HG03280 (cell line): Measurements from ENCODE around the gene RAD51C.
"Not testable (repeated sequence)": the region's sequence is repeated elsewhere in the genome, so short reads cannot be mapped to it uniquely, and the experiment has no call there.

Experiments
- ATAC-seq: cut with Tn5 transposase; IDR thresholded peaks from one replicate; pipeline ENCODE4 v1.9.1; 2021; ENCODE audit warnings: mild to moderate bottlenecking, moderate library complexity; ENCODE audit not compliant: unreplicated experiment

RAD51C gene

DNA sequence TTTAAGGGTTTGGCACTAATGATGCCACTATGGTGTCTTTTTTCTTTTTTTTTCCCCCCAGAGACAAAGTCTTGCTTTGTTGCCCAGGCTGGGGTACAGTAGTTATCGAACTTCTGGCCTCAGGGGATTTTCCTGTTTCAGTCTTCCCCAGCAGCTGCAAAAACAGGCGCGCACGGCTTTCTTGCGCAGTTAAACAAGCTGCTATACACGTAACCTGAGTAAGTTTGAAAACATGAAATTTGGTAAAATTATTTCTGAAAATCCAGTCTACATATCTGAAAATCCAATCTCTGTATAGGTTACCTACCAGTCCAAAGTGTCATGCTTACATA is 12.4 kb upstream of the RAD51C start:
- no peak for ATAC-seq

DNA sequence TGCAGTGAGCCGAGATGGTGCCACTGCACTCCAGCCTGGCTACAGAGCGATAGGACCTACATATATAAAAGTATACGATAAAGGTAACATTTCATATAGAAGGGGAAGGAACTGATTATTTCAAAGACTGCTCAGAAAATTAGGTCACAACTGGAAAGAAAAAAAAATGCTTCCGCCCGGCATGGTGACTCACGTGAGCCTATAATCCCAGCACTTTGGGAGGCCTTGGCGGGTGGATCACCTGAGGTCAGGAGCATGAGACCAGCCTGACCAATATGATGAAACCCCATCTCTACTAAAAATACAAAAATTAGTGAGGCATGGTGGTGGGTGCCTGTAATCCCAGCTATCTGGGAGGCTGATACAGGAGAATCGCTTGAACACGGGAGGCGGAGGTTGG is 8.4 kb upstream of the RAD51C start:
- ATAC-seq = no peak

DNA sequence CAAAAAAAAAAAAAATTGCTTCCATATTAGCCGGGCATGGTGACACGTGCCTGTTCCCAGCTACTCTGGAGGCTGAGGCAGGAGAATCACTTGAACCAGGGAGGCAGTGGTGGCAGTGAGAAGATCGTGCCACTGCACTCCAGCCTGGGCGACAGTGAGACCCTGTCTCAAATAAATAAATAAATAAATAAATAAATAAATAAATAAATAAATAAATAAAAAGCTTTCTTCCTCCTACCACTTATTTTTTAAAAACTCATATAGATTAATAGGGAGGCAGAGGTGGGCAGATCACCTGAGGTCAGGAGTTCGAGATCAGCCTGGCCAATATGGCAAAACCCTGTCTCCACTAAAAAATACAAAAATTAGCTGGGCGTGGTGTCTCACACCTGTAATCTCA is 7.9 kb upstream of the RAD51C start:
- not testable (repeated sequence) for ATAC-seq

- no peak for ATAC-seq
These were observed 5.4 kb upstream of the RAD51C start for GRCh38 chr17:58686980-58687379.

DNA sequence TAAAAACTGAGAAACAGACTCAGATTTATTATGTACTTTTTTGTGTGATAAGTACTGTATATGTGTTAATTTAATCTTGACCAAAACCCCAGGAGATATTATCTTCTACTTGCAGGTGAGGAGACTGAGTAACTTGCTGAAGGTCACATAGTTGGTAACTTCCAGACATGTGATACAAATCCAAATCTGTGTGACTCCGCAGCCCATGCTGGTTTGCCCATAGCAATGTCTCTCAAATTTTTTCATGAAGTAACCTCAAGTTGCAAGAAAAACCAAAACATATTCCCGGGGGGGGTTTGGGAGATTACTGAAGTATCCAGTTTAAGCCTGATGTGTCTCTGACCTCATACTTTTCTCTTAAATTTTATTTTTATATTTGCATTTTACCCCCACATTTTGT is 3.9 kb upstream of the RAD51C start:
- no peak for ATAC-seq

DNA sequence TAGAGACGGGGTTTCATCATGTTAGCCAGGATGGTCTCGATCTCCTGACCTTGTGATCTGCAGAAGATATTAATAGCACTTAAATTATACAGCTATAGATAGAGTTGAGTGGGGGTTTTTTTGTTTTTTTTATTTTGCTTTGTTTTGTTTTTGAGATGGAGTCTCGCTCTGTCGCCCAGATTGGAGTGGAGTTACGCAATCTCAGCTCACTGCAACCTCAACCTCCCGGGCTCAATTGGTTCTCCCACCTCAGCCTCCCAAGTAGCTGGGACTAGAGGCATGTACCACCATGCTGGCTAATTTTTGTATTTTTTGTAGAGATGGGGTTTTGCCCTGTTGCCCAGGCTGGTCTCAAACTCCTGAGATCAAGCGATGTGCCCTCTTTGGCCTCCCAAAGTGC is 2.4 kb upstream of the RAD51C start:
- not testable (repeated sequence) for ATAC-seq

GRCh38 chr17:58691701-58692238 is 632 bp upstream of the RAD51C start, which contains the start of gene TEX14:
Gene TEX14 (minus strand): TSS chr17:58692045. CDS start chr17:58652001, 40,044 bp downstream.
- no peak for ATAC-seq

DNA sequence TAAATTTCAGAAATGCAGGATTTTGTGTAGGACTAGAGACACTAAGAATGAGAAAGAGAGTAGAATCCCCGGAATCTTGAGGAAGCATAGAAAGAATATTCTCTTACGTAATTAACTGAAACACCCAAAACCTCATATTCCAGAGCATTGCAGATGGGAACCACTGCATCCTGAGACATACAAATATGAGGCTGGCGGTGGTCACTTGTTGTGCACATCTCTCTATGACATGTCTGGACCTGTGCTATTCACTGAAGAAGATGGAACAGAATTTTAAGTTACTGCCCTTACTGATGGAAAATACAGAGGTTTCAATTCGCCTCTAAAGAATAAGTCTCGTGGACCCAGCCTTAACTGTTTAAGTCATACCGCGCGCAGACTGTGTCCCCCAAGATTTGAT is 806 bp downstream of the RAD51C start:
- no peak for ATAC-seq

- no peak for ATAC-seq
These were observed 1.3 kb downstream of the RAD51C start for GRCh38 chr17:58693751-58694150.

- no peak for ATAC-seq
These were observed 1.9 kb downstream of the RAD51C start for GRCh38 chr17:58694302-58694701.

DNA sequence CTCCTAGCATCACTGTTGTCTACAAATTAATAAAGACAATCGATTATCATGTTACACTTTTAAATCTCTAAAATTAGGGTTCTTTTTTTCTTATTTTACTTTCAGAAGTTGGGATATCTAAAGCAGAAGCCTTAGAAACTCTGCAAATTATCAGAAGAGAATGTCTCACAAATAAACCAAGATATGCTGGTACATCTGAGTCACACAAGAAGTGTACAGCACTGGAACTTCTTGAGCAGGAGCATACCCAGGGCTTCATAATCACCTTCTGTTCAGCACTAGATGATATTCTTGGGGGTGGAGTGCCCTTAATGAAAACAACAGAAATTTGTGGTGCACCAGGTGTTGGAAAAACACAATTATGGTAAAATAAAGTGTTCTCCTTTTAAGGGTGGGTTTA is 2.4 kb downstream of the RAD51C start:
- no peak for ATAC-seq

- no peak for ATAC-seq
These were observed 7.4 kb downstream of the RAD51C start for GRCh38 chr17:58699771-58700170.

GRCh38 chr17:58702045-58702476 is 9.7 kb downstream of the RAD51C start:
- ATAC-seq = no peak

DNA sequence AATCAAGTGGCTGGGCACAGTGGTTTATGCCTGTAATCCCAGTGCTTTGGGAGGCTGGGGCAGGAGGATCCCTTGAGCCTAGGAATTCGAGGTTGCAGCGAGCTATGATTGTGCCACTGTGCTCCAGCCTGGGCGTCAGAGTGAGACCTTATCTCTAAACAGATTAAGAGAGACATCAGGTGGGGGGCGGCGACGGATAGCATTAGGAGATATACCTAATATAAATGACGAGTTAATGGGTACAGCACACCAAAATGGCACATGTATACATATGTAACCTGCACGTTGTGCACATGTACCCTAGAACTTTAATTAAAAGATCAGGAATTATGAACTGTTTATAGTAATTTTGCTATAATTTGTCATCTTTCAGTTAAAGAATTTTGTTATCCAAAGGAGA is 10.3 kb downstream of the RAD51C start:
- ATAC-seq = no peak

DNA sequence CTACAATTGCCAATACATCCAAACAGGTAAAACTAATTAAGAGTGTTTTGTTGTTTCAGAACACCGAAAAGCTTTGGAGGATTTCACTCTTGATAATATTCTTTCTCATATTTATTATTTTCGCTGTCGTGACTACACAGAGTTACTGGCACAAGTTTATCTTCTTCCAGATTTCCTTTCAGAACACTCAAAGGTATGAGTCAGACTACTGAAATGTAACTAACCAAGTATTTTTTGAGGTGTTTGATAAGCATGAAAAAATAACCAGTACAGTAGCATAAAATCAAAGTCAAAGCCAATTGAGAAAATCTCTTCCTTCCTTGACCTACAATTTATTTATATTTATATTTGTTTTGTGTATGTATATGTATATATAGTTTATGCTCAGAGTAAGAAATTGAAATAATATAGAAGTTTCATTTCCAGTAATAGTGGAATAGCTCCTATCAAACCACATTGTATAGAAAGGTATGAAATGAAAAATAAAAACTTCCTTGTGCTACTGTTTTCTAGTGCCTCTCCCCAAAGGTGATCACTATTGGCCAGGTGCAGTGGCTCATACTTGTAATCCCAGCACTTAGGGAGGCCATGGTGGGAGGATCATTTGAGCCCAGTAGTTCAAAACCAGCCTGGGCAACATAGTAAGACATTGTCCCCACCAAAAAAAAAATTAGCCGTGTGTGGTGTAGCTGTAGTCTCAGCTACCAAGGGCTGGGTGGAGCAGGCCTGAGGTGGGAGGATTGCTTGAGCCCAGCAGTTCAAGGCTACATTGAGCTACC is 10.9 kb downstream of the RAD51C start:
- ATAC-seq = no peak

- ATAC-seq = no peak
These were observed 11.5 kb downstream of the RAD51C start for GRCh38 chr17:58703916-58704286.

GRCh38 chr17:58706351-58707140 is 14.1 kb downstream of the RAD51C start:
- no peak for ATAC-seq

DNA sequence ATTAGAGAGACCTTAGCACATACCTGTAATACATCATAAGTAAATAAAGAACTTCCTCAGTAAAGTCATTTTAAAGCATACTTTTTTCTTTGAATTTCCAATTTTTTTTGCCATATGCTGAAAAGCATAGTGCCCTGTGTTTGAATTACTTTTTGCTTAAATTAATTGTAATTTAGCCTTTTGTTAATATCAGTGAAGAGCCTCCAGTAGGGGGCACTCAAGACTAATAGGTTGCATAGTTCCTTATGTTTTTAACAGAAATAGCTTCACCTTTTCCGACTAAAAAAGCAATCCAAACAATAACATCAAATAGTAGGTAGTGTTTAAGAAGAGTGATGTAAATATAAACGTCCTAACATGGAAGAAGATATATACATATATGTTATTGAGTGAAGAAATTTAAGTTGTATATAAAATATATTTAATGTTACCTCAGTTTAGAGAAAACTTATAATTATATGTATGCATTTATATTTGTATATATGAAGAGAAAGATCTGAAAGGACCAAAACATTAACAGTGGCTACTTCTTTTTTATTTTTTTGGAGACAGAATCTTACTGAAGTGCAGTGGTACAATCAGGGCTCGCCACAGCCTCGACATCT is 18.6 kb downstream of the RAD51C start:
- no peak for ATAC-seq

- no peak for ATAC-seq
These were observed 29.9 kb downstream of the RAD51C start for GRCh38 chr17:58722274-58722673.

DNA sequence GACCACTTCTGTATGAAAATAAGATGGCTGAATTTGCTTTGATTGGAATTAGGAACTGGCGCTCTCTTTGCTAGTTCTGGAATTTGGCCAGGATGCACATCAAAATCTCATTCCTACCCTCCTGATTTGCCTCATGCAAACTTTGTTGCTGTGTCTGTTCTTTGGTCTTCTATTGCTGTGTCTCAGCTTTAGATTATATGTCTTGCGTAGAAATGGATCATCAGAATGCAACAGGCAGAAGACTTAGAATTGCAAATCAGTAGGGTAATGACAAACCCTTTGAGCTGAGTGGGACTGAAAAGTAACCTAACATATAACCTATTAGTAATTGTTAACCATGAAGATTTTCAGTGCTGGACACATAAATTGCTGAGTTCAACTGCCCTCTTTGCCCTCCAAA is 30.3 kb downstream of the RAD51C start:
- no peak for ATAC-seq

GRCh38 chr17:58728798-58729197 is 36.4 kb downstream of the RAD51C start:
- no peak for ATAC-seq

- ATAC-seq = no peak
These were observed 38.5 kb downstream of the RAD51C start for GRCh38 chr17:58730937-58731336.
